Right cardiac atrium (tissue), 5 donors: ENCODE results near the gene TRIM24. TPM values are rescaled to one million over a fixed set of nuclear protein-coding genes. Genes with fewer than 3 reads are reported as not detected.
"Not testable (repeated sequence)": the region's sequence is repeated elsewhere in the genome, so short reads cannot be mapped to it uniquely, and the experiment has no call there.

ENCODE experiments used
- ATAC-seq, 2 donors: fragments of 200-7000 bp; cut with Tn5 transposase; one replicate each; pipeline versions ENCODE4 v1.8.0 to v1.9.1; 2020; ENCODE audit warnings: moderate library complexity in 2 of 2, mild to moderate bottlenecking in 1 of 2
- DNase-seq, 3 donors: peaks; one replicate each; pipeline ENCODE4 v3.0.0-alpha.2; 2020
- H3K27ac ChIP-seq: one replicate; pipeline ENCODE4 v1.5.1; 2013; ENCODE audit warnings: mild to moderate bottlenecking, low read length, control low read depth, moderate library complexity
- H3K27me3 ChIP-seq: one replicate; pipeline ENCODE4 v1.6.1; 2013; ENCODE audit not compliant: control insufficient read depth, insufficient read depth
- H3K4me1 ChIP-seq: one replicate; pipeline ENCODE4 v1.6.1; 2013; ENCODE audit warnings: low read length; ENCODE audit not compliant: control insufficient read depth, insufficient read depth
- H3K4me3 ChIP-seq: one replicate; pipeline ENCODE4 v1.5.1; 2013; ENCODE audit warnings: low read length, control low read depth
- H3K9me3 ChIP-seq: one replicate; pipeline ENCODE4 v1.6.1; 2013; ENCODE audit warnings: low read length; ENCODE audit not compliant: control insufficient read depth
- WGBS: extraction: QIAGEN DNeasy Blood & Tissue Kit; methylation state at CpG from one replicate; pipeline ENCODE4 v1.1.7; 2013; 5-methylcytosine and 5-hydroxymethylcytosine counted together
- intact Hi-C, 4 donors: fragments of 100-400 bp; cut with DNase I; formaldehyde crosslinking; loops; one replicate each; pipeline versions ENCODE4 v1.11.0 to v1.14.0; 2022 to 2023
- polyA plus RNA-seq: library from polyadenylated mRNA; stranded (reverse); fragments of 200-250 nt; gene quantifications from one replicate; pipeline ENCODE4 v1.2.3, GENCODE V29; 2013
- total RNA-seq, 4 donors: library from RNA; stranded (reverse); fragmentation: NEBNext Ultra II Directional; extraction: Animal tissue kit (Norgen Biotek cat#: 25700); gene quantifications; one replicate each; pipeline ENCODE4 v1.2.1, GENCODE V29; 2021
- donor health status: healthy with polysubstance abuse.
- donor health status: DM: no; HTN: yes; CAD: no.
- donor health status: DM: no; HTN: no; CAD: no.
- donor health status: DM: no; HTN: yes; CAD: no; lungs with severe emphysema.
- donor health status: DM: yes; HTN: yes; CAD: no.

TRIM24 gene
- total and polyA plus RNA-seq, 5 donors, result 9.4 to 18.7 (median 18.5) TPM

DNA sequence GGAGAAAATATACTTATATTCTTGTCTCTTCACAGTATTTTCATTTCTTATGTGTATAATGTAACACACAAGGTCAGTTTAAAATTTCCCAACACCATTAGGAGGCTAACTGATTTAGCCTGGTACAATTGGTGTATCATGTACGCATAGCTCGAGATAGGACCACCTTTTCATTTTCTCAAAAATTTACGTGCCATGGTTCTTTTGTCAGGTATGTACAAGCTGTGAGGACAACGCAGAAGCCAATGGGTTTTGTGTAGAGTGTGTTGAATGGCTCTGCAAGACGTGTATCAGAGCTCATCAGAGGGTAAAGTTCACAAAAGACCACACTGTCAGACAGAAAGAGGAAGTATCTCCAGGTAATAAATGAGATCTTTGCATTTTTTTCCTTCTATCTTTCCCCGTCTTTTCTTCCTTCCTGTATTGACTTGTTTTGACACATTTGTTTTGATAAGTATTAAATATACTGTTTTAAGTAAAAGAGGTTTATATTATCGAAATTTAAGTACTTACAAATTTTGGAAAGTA is 55.0 kb downstream of the TRIM24 start:
- no peak for DNase-seq
- 85% methylated on average over 7 of the region's 7 CpGs for WGBS
- Histone ChIP-seq H3K27me3 (no peaks in the 10 kb centered on the region), H3K27ac (no peak overlapping the region), H3K4me3 (no peak overlapping the region), H3K9me3 (no peaks in the 10 kb centered on the region), H3K4me1 (peaks cover 2% of the 10 kb centered on the region)
- intact Hi-C loops, result no loop called here
- ATAC-seq, result no peak

DNA sequence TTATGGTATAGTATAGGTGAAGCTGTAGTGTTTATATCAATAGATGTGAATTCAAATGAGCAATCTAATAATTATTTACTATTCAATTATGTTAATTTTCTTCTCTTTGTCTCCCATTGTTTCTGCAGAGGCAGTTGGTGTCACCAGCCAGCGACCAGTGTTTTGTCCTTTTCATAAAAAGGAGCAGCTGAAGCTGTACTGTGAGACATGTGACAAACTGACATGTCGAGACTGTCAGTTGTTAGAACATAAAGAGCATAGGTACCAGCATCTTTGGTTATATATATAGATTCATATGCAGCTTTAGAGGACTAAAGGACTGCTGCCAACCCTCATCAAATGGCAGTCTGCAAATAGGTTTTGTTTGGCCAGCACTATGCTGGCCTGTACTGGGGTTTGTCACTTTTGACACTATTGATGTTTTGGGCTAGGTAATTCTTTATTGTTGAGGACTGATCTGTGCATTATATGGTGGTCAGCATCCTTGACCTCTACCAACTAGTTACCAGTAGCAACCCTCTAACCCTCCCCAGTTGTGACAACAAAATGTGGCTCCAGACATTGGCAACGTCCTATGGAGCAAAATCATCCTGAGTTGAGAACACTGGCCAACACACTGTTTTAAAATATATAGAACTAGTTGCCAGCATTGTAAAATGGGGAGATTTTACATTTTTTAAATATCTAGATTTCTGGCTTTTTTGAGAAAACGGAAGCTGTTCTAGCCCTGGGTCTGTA is 59.2 kb downstream of the TRIM24 start:
- DNase-seq, result no peak
- intact Hi-C loops, result no loop called here

DNA sequence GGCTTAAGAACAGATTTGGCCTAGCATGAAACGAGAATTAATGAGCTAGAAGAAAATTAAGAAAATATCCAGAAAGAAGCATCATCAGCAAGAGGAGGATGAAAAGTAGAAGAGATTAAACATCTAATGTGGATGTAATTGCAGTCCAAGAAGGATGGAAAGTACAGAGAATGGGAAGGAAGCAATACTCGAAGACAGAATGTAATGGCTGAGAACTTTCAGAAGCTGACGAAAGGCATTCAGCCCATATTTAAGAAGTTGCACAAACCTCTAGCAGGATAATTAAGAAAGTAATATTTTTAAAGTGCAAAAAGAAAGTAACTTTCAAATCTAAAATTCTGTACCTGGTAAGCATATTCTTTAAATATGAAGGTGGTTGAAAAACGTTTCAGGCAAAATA is 60.7 kb downstream of the TRIM24 start:
- no peaks in the 10 kb centered on the region for H3K27me3 ChIP-seq
- no peak overlapping the region for H3K27ac ChIP-seq
- no peak for DNase-seq
- WGBS, result 95% methylated on average over 4 of the region's 4 CpGs
- H3K4me1 ChIP-seq, result no peaks in the 10 kb centered on the region
- no peaks in the 10 kb centered on the region for H3K9me3 ChIP-seq
- no peak overlapping the region for H3K4me3 ChIP-seq
- intact Hi-C loops, result no loop called here
- no peak for ATAC-seq

More for the DNA sequence above, 59.2 kb downstream of the TRIM24 start:
- Histone ChIP-seq H3K27me3 (no peaks in the 10 kb centered on the region), H3K4me1 (no peaks in the 10 kb centered on the region), H3K27ac (no peak overlapping the region), H3K4me3 (no peak overlapping the region), H3K9me3 (no peaks in the 10 kb centered on the region)
- ATAC-seq, result no peak
- WGBS, result 93% methylated on average over 4 of the region's 4 CpGs

DNA sequence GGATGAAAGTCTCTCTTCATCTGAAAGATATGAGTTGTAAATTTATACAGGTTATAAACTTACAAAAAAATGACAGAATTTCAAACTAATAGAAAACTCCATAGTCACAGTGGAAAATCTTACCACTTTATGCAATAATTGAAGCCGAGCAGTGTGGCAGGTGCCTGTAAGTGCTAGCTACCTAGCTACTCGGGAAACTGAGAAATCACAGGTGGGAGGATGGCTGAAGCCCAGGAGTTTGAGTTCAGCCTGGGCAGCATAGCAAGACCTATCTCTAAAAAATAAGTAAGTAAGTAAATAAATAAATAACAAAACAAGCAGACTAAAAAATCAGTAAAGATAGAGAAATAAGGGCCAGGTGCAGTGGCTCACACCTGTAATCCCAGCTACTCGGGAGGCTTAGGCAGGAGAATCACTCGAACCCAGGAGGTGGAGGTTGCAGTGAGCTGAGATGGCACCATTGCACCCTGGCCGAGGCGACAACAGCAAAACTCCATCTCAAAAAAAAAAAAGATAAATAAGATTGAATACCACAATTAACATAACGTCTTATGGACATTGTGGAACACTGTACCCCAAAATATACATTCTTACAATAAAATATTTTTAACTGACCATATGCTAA is 61.9 kb downstream of the TRIM24 start:
- no peak for DNase-seq
- Histone ChIP-seq H3K27me3 (no peaks in the 10 kb centered on the region), H3K27ac (no peak overlapping the region), H3K9me3 (peaks cover 2% of the 10 kb centered on the region), H3K4me1 (no peaks in the 10 kb centered on the region), H3K4me3 (no peak overlapping the region)
- ATAC-seq, result no peak
- WGBS, result 99% methylated on average over 7 of the region's 7 CpGs
- intact Hi-C loops, result no loop called here

DNA sequence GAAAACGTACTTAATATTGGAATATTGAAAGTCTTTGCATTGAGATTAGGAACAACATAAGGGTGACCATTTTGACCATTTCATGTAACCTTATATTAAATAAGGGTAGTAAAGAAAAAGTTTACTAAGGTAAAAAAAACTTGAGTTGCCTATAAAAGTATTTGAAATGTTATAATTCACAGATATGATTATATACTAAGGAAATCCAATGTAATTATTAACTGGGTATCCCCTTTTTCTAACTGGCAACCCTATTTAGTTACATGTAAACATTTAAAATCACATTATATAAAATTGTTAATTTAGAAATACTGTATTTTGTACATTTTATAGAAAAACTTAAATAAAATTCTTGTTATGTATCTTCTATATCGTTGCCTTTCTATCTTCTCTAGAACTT is 64.2 kb downstream of the TRIM24 start:
- whole genome bisulfite sequencing, result 95% methylated on average over 2 of the region's 2 CpGs
- ATAC-seq (no peak), DNase-seq (no peak)
- intact Hi-C loops, result no loop called here
- no peaks in the 10 kb centered on the region for H3K27me3 ChIP-seq
- H3K27ac ChIP-seq, result no peak overlapping the region
- no peak overlapping the region for H3K4me3 ChIP-seq
- H3K4me1 ChIP-seq, result no peaks in the 10 kb centered on the region
- H3K9me3 ChIP-seq, result peaks cover 6% of the 10 kb centered on the region

DNA sequence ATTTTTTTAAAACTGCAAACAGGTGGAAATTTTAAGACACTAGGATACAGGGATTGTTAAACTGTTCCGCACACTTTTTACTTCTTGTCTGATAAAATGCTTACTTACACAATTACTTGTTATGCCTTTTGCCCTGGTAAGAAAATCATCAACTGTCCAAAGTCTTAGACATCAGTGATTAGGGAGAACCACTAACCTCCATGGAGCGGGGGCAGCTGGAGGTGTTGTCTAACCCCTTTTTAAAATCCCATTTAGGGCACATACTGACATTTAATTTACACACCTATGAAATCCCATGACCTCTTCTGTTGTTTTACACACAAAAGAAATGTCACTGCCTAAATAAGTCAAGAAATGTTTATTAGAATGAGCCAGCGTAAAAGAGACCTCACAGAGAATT is 65.7 kb downstream of the TRIM24 start:
- H3K9me3 ChIP-seq, result peaks cover 6% of the 10 kb centered on the region
- intact Hi-C loops, result no loop called here
- ATAC-seq, result no peak

DNA sequence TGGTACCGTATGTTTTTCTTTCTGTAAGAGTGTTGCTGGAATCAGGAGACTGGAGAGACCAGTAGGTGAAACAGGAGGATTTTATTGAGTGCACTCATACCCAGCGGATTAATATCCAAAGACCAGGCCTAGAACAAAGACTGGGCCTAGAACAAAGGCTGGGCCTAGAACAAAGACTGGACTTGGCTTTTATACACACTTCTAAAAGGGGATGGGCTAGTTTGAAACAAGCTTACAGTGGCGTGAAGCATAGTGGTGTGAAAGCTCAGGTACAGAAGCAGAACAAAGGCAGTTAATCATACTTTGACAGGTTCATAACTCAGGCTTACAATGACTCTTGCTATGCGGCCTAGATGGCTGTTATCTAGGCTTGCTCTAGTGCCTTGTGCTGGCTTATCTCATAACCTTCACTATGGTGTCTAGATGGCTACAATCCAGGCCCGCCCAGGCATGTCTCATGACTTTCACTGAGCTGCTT is 67.7 kb downstream of the TRIM24 start:
- no peak for DNase-seq
- H3K4me1 ChIP-seq, result no peaks in the 10 kb centered on the region
- no peak overlapping the region for H3K27ac ChIP-seq
- intact Hi-C loops, result no loop called here
- H3K27me3 ChIP-seq, result no peaks in the 10 kb centered on the region
- ATAC-seq, result no peak
- 83% methylated on average over 5 of the region's 5 CpGs for WGBS
- peaks cover 6% of the 10 kb centered on the region for H3K9me3 ChIP-seq
- no peak overlapping the region for H3K4me3 ChIP-seq

More for the DNA sequence above, 65.7 kb downstream of the TRIM24 start:
- WGBS, result 96% methylated on average over 3 of the region's 3 CpGs
- Histone ChIP-seq H3K27me3 (no peaks in the 10 kb centered on the region), H3K27ac (no peak overlapping the region), H3K4me3 (no peak overlapping the region), H3K4me1 (no peaks in the 10 kb centered on the region)
- no peak for DNase-seq

DNA sequence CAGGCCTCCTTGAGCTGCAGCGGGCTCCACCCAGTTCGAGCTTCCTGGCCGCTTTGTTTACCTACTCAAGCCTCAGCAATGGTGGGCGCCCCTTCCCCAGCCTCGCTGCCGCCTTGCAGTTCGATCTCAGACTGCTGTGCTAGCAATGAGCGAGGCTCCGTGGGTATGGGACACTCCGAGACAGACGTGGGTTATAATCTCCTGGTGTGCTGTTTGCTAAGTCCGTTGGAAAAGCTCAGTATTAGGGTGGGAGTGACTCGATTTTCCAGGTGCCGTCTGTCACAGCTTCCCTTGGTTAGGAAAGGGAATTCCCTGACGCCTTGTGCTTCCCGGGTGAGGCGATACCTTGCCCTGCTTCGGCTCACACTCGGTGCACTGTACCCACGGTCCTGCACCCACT is 76.8 kb downstream of the TRIM24 start:
- H3K27ac ChIP-seq, ATAC-seq, H3K9me3 ChIP-seq, H3K4me3 ChIP-seq, H3K4me1 ChIP-seq, H3K27me3 ChIP-seq, DNase-seq, intact Hi-C loops: not testable (repeated sequence)
- 93% methylated on average over 20 of the region's 20 CpGs for WGBS

DNA sequence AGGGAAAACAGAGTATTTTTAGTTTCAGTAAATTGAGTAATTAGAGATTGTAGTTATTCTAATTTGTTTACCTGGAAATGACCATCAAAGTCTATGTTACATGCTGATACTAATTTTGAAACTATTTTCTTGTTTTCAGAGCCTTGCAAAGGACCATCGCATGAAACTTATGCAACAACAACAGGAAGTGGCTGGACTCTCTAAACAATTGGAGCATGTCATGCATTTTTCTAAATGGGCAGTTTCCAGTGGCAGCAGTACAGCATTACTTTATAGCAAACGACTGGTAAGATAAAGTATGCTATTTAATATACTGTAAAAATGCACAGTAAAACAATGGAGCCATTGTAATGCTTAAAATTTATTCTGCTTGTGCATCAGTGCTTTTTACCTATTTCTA is 78.5 kb downstream of the TRIM24 start:
- no peaks in the 10 kb centered on the region for H3K27me3 ChIP-seq
- intact Hi-C loops, result no loop called here
- WGBS, result 39% methylated on average over 2 of the region's 2 CpGs
- DNase-seq (no peak), ATAC-seq (no peak)
- H3K4me1 ChIP-seq, result no peaks in the 10 kb centered on the region
- no peaks in the 10 kb centered on the region for H3K9me3 ChIP-seq
- H3K4me3 ChIP-seq, result no peak overlapping the region
- H3K27ac ChIP-seq, result no peak overlapping the region

DNA sequence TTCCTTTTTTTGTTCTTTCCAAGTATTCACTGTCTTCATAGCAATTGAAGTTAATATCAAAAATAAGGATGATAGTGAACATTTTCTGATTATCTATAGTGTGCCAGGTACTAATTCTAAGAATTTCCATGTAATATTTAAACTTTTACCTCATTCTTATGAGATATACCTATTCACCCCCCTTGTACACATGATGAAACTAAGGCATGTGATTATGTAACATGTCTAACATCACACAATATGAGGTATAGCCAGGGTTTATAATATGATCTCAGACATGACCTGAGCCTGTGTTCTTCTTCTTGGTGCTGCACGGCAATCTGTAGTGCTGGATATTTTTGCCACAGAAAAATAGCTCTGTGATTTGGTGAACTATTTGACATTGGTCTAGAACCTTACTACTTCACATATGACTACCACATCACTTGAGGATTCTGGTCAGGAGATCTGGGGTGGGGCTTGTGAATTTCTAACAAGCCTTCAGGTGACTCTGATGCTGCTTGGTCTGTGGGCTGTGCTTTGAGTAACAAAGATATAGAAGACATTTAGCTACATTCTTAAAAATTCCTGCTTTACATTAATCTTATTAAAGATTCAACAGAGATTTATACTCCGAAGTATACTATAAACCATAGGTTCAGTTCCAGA is 79.1 kb downstream of the TRIM24 start:
- intact Hi-C loops, result no loop called here
- H3K27ac ChIP-seq, result no peak overlapping the region
- DNase-seq (no peak), ATAC-seq (no peak)
- WGBS, result over 99% methylated on average over 2 of the region's 2 CpGs
- no peak overlapping the region for H3K4me3 ChIP-seq
- H3K27me3 ChIP-seq, result no peaks in the 10 kb centered on the region
- H3K4me1 ChIP-seq, result no peaks in the 10 kb centered on the region
- no peaks in the 10 kb centered on the region for H3K9me3 ChIP-seq

DNA sequence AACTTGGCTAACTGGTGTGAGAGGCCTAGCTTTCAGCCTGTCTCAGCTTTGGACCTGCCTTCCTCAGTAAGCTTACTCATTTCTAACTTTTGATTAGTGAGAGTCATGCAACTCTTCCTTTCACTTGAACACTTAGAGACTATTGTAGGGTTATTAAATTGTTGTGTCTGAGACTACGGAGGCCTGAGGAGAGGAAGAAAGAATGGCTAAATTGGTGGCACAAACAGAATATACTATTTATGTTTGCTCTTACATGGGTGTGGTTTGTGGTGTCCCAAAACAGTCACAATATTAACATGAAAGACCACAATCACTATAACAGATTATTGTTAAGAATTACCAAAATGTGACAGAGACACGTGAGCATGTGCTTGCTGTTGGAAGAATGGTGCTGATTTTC is 82.1 kb downstream of the TRIM24 start:
- Histone ChIP-seq H3K27ac (no peak overlapping the region), H3K4me3 (no peak overlapping the region), H3K4me1 (no peaks in the 10 kb centered on the region), H3K9me3 (no peaks in the 10 kb centered on the region), H3K27me3 (no peaks in the 10 kb centered on the region)
- intact Hi-C loops, result no loop called here
- ATAC-seq, result no peak
- DNase-seq, result no peak
- 98% methylated on average over 2 of the region's 2 CpGs for WGBS
